Trophoblast cell (in vitro differentiated cells and primary cell): ENCODE results near the gene ARHGEF10L. TPM values are rescaled to one million over a fixed set of nuclear protein-coding genes. Genes with fewer than 3 reads are reported as not detected.
"Not testable (repeated sequence)": the region's sequence is repeated elsewhere in the genome, so short reads cannot be mapped to it uniquely, and the experiment has no call there.

Experiments used
- DNase-seq, 2 donors: peaks; one replicate each; pipeline ENCODE4 v3.0.0-alpha.2; 2016
- H2AFZ ChIP-seq: 2 replicates; pipeline ENCODE4 v1.6.1; 2013; ENCODE audit warnings: low read length, moderate library complexity, mild to moderate bottlenecking; ENCODE audit not compliant: insufficient read depth, poor library complexity
- H2AK5ac ChIP-seq: 2 replicates; pipeline ENCODE4 v1.6.1; 2013; ENCODE audit warnings: mild to moderate bottlenecking, low read length
- H2BK120ac ChIP-seq: 2 replicates; pipeline ENCODE4 v1.6.1; 2013; ENCODE audit warnings: low read length, mild to moderate bottlenecking, moderate library complexity; ENCODE audit not compliant: insufficient read depth, poor library complexity
- H2BK12ac ChIP-seq: 2 replicates; pipeline ENCODE4 v1.6.1; 2013; ENCODE audit warnings: mild to moderate bottlenecking, low read length, moderate library complexity
- H2BK5ac ChIP-seq: 2 replicates; pipeline ENCODE4 v1.6.1; 2013; ENCODE audit warnings: low read length, low read depth, moderate library complexity, mild to moderate bottlenecking; ENCODE audit not compliant: poor library complexity
- H3K14ac ChIP-seq: 2 replicates; pipeline ENCODE4 v1.6.1; 2013; ENCODE audit warnings: mild to moderate bottlenecking, low read length
- H3K18ac ChIP-seq: 2 replicates; pipeline ENCODE4 v1.6.1; 2013; ENCODE audit warnings: mild to moderate bottlenecking, low read length
- H3K23ac ChIP-seq: 2 replicates; pipeline ENCODE4 v1.6.1; 2013; ENCODE audit warnings: low read length
- H3K27ac ChIP-seq: 2 replicates; pipeline ENCODE4 v1.5.1; 2013; ENCODE audit warnings: low read depth, mild to moderate bottlenecking, inconsistent platforms, low read length, moderate library complexity
- H3K27me3 ChIP-seq: 2 replicates; pipeline ENCODE4 v1.6.1; 2013; ENCODE audit warnings: inconsistent platforms, mild to moderate bottlenecking, low read length, moderate library complexity; ENCODE audit not compliant: insufficient read depth
- H3K36me3 ChIP-seq, 2 experiments: 1 replicate in 1 of 2; 2 replicates in 1 of 2; pipeline ENCODE4 v1.6.1; 2013; ENCODE audit warnings: low read length in 2 of 2, mild to moderate bottlenecking in 2 of 2, moderate library complexity in 1 of 2; ENCODE audit not compliant: insufficient read depth in 2 of 2, control insufficient read depth in 1 of 2
- H3K4ac ChIP-seq: 2 replicates; pipeline ENCODE4 v1.6.1; 2013; ENCODE audit warnings: low read depth, mild to moderate bottlenecking, low read length, moderate library complexity
- H3K4me1 ChIP-seq, 2 experiments: 1 replicate in 1 of 2; 2 replicates in 1 of 2; pipeline ENCODE4 v1.6.1; 2013; ENCODE audit warnings: low read length in 2 of 2, mild to moderate bottlenecking in 2 of 2, moderate library complexity in 1 of 2; ENCODE audit not compliant: insufficient read depth in 2 of 2, control insufficient read depth in 1 of 2
- H3K4me2 ChIP-seq: 2 replicates; pipeline ENCODE4 v1.6.1; 2013; ENCODE audit warnings: inconsistent platforms, mild to moderate bottlenecking, low read length, moderate library complexity
- H3K4me3 ChIP-seq: 2 replicates; pipeline ENCODE4 v1.5.1; 2013; ENCODE audit warnings: mild to moderate bottlenecking, low read depth, low read length, inconsistent platforms
- H3K79me1 ChIP-seq: one replicate; pipeline ENCODE4 v1.6.1; 2013; ENCODE audit warnings: low read length
- H3K79me2 ChIP-seq: 2 replicates; pipeline ENCODE4 v1.6.1; 2013; ENCODE audit warnings: low read length, mild to moderate bottlenecking; ENCODE audit not compliant: control insufficient read depth, insufficient read depth, poor library complexity
- H3K9ac ChIP-seq: 2 replicates; pipeline ENCODE4 v1.6.1; 2013; ENCODE audit warnings: mild to moderate bottlenecking, low read length
- H3K9me3 ChIP-seq: 2 replicates; pipeline ENCODE4 v1.6.1; 2013; ENCODE audit warnings: low read depth, mild to moderate bottlenecking, control low read depth, inconsistent platforms, low read length; ENCODE audit not compliant: insufficient read depth
- H4K12ac ChIP-seq: 2 replicates; pipeline ENCODE4 v1.6.1; 2013; ENCODE audit warnings: low read depth, mild to moderate bottlenecking, low read length, moderate library complexity
- H4K8ac ChIP-seq: 2 replicates; pipeline ENCODE4 v1.6.1; 2013; ENCODE audit warnings: low read depth, mild to moderate bottlenecking, low read length, moderate library complexity
- H4K91ac ChIP-seq: one replicate; pipeline ENCODE4 v1.6.1; 2013; ENCODE audit warnings: low read depth, mild to moderate bottlenecking, low read length, moderate library complexity
- WGBS: extraction: QIAGEN DNeasy Blood & Tissue Kit; methylation state at CpG from one replicate; pipeline ENCODE4 v1.1.7; 2013; ENCODE audit warnings: missing lambda C conversion rate; ENCODE audit not compliant: insufficient read length, insufficient coverage; ENCODE audit errors: extremely low coverage; 5-methylcytosine and 5-hydroxymethylcytosine counted together
- polyA plus RNA-seq: library from polyadenylated mRNA; stranded (reverse); fragments of 200-250 nt; gene quantifications from 2 replicates; pipeline ENCODE4 v1.2.3, GENCODE V29; 2013

ARHGEF10L gene
- polyA plus RNA-seq, result 9.9 TPM in 2 replicates

DNA sequence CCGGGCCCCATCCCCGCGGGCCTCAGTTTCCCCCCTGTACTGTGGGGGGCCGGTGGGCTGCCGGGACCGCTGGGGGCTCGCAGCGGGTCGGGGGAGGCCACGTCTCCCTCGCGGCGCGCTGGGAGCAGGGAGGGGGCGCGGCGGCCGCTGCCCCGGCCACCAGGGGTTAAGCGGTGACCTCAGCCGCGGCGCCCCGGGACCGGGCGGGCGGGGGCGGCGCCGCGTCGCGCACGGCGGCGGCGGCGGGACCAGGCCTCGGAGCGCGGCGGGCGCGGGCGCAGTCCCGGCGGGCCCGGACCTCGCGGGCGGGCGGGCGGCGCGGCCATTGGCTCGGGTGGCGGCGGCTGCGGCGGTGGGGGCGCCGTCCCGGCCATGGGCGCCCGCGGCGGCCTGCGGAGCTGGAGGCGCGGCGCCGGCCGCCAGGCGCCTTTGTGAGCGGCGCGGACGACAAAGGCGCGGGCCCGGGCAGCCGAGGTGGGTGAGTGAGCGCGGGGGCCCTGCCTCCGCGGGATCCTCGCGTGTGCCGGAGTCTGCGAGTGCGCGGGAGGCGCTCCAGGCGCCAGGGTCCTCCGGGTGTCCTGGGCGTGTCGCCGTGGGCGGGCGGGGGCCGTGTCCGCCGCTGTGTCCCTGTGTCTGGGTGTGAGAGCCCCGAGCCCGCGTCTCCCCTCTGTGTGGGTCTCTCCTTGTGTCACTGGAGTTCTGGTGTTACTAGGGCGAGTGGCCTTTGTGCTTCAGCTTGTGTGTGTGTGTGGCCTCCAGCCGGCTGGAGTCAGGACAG lies at the start of gene ARHGEF10L:
TSS of gene ARHGEF10L (plus strand) at position 222 of the 778 bp plus-strand sequence. CDS start 40,898 bp downstream, outside the sequence.
- Histone ChIP-seq H4K8ac (peak within 1 kb of the TSS; percentile 94), H3K79me1 (peaks cover 13% of the 10 kb centered on the region), H3K4me2 (peak within 1 kb of the TSS; percentile 91), H3K4me1 (peaks cover 16 to 17% of the 10 kb centered on the region in 2 experiments), H3K27me3 (no peaks in the 10 kb centered on the region), H2BK5ac (peak within 1 kb of the TSS; percentile 67), H4K91ac (peak within 1 kb of the TSS; percentile 95), H2AK5ac (peak within 1 kb of the TSS; percentile 58), H3K4ac (peak within 1 kb of the TSS; percentile 89), H3K14ac (peak within 1 kb of the TSS; percentile 89), H3K18ac (peak within 1 kb of the TSS; percentile 96), H3K27ac (peak within 1 kb of the TSS; percentile 68), H3K23ac (no peak within 1 kb of the TSS), H3K9me3 (no peaks in the 10 kb centered on the region), H3K79me2 (peaks cover 9% of the 10 kb centered on the region), H3K9ac (peak within 1 kb of the TSS; percentile 93), H2AFZ (peak within 1 kb of the TSS; percentile 80), H3K4me3 (peak within 1 kb of the TSS; percentile 84), H2BK12ac (peak within 1 kb of the TSS; percentile 81), H2BK120ac (peak within 1 kb of the TSS; percentile 92), H4K12ac (peak within 1 kb of the TSS; percentile 83), H3K36me3 (no peaks in the 10 kb centered on the region)
- peak in 1 of 2 donors; percentile 43 for DNase-seq
- no CpG with 5 or more reads among the region's 108 CpGs for WGBS

DNA sequence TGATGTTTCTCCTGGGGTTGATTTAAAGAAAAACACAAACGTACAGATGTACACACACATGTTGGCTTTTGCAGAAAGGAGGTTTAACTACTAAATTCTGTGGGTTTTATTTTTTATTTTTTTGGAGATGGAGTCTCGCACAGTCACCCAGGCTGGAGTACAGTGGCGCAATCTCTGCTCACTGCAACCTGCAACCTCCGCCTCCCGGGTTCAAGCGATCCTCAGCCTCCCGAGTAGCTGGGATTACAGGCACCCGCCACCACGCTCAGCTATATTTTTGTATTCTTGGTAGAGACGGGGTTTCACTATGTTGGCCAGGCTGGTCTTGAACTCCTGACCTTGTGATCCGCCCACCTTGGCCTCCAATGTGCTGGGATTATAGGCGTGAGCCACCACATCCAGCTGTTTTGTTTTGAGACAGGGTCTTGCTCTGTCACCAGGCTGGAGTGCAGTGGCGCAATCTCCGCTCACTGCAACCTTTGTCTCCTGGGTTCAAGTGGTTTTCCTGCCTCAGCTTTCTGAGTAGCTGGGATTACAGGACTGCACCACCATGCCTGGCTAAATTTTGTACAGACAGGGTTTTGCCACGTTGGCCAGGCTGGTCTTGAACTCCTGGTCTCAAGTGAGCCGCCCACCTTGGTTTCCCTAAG lies 49.6 kb upstream of the ARHGEF10L start:
- not testable (repeated sequence) for H3K18ac ChIP-seq, H3K23ac ChIP-seq, H2BK120ac ChIP-seq, H4K12ac ChIP-seq, H2BK12ac ChIP-seq, H3K79me1 ChIP-seq, H3K9me3 ChIP-seq, H3K36me3 ChIP-seq, H2AFZ ChIP-seq, H3K27ac ChIP-seq, H3K4me3 ChIP-seq, H4K91ac ChIP-seq, H3K4ac ChIP-seq, H3K27me3 ChIP-seq, H3K4me2 ChIP-seq, H4K8ac ChIP-seq, H3K9ac ChIP-seq, H3K4me1 ChIP-seq, H3K14ac ChIP-seq, DNase-seq, H2BK5ac ChIP-seq, H3K79me2 ChIP-seq, H2AK5ac ChIP-seq
- no CpG with 5 or more reads among the region's 16 CpGs for WGBS

DNA sequence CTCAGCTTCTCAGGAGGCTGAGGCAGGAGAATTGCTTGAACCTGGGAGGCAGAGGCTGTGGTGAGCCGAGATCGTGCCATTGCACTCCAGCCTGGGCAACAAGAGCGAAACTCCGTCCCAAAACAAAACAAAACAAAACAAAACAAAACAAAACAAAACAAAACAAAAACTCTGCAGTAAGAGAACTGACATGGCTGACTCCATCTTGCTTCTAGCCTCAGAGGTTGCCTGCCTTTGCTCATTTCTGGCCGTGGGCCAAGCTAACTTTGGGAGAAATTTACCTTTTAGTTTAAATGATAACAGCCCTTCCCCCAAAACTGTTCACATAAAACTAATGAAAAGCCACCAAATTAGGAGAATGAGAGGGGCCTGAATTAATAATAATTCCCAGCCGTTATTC lies 48.8 kb upstream of the ARHGEF10L start:
- H4K8ac ChIP-seq, H3K14ac ChIP-seq, H3K4me1 ChIP-seq, H3K18ac ChIP-seq, H3K4me3 ChIP-seq, H2BK120ac ChIP-seq, H3K27ac ChIP-seq, H2BK12ac ChIP-seq, H2AFZ ChIP-seq, H3K27me3 ChIP-seq, H3K79me2 ChIP-seq, H3K79me1 ChIP-seq, H3K4ac ChIP-seq, H4K12ac ChIP-seq, H4K91ac ChIP-seq, H2AK5ac ChIP-seq, H3K4me2 ChIP-seq, H2BK5ac ChIP-seq, DNase-seq, H3K23ac ChIP-seq, H3K36me3 ChIP-seq, H3K9ac ChIP-seq, H3K9me3 ChIP-seq: not testable (repeated sequence)
- WGBS, result no CpG with 5 or more reads among the region's 6 CpGs

- no peak overlapping the region for H2AFZ ChIP-seq
Observed at GRCh38 chr1:17494114-17494729, 45.3 kb upstream of the ARHGEF10L start.

More at GRCh38 chr1:17494114-17494729, 45.3 kb upstream of the ARHGEF10L start:
- Histone ChIP-seq H3K9ac (no peak overlapping the region), H3K79me1 (no peaks in the 10 kb centered on the region), H3K4ac (no peak overlapping the region), H3K27me3 (no peaks in the 10 kb centered on the region), H3K36me3 (no peaks in the 10 kb centered on the region), H2BK5ac (no peak overlapping the region), H3K4me1 (no peaks in the 10 kb centered on the region), H3K14ac (no peak overlapping the region), H2BK12ac (no peak overlapping the region), H3K23ac (no peak overlapping the region), H4K8ac (no peak overlapping the region), H4K12ac (no peak overlapping the region), H3K27ac (no peak overlapping the region), H3K4me3 (no peak overlapping the region), H4K91ac (no peak overlapping the region), H3K9me3 (no peaks in the 10 kb centered on the region), H2AK5ac (no peak overlapping the region), H2BK120ac (no peak overlapping the region), H3K4me2 (no peak overlapping the region), H3K79me2 (no peaks in the 10 kb centered on the region), H3K18ac (no peak overlapping the region)
- WGBS, result no CpG with 5 or more reads among the region's 5 CpGs
- peak; percentile 66 to 87 for DNase-seq
